Measurements from ENCODE around the gene DUSP8. TPM values are rescaled to one million over a fixed set of nuclear protein-coding genes. Genes with fewer than 3 reads are reported as not detected.

Gene DUSP8
- polyA plus RNA-seq, 2 of the 4 experiments (the other 2 are of a cell fraction) = 0.72 to 2.6 TPM

DNA sequence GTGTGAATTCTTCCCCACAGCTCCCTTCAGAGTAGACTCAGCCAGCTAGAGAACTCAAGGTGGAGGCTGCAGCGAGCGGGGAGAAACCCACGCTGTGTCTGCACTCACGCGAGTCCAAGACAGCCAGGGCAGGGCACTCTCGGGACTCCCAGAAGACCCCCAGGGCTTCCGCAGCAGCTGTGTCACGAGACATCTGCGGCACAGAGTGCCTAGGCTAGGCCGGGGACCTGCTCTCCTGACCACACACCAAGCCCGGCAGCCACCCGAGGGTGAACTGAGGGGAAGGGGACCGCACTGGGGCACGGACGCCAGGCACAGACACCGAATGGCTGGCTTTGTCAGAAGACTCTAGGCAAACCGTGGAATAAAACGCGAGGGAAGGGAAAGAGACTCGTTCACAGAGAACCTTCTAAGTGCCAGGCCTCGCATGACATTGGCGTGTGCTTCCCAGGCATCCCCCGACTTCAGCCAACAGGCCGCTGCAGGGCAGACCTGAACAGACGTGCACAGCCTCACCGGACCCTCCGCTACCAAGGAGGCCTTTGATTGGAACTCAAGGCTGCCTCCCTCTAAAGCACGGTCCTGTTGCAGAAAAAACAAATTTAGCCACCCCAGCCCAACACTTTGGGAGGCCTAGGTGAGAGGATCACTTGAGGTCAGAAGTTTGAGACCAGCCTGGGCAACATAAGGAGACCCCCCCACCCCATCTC is 67.3 kb downstream of the DUSP8 start:
- POLR2A ChIA-PET = no interaction called here
- ATAC-seq (no peak), FAIRE-seq (no peak), DNase-seq (ENCODE audit: low read depth in 1 of 2, low spot score in 1 of 2) (no peak)
- 94% methylated on average over 21 of the region's 28 CpGs for WGBS (ENCODE audit: missing lambda C conversion rate)
- no peak overlapping the region for H3K4me2 ChIP-seq
- no peaks in the 10 kb centered on the region for H3K9me3 ChIP-seq
- no peak overlapping the region for H3K4me3 ChIP-seq
- TF ChIP-seq NR3C1 (IDR thresholded peaks at IDR 0.05) = no peak
- no peak for TF ChIP-seq TFCP2L1 (CRISPR knock-in tag; IDR thresholded peaks at IDR 0.05)
- TF ChIP-seq, protein P1, sequence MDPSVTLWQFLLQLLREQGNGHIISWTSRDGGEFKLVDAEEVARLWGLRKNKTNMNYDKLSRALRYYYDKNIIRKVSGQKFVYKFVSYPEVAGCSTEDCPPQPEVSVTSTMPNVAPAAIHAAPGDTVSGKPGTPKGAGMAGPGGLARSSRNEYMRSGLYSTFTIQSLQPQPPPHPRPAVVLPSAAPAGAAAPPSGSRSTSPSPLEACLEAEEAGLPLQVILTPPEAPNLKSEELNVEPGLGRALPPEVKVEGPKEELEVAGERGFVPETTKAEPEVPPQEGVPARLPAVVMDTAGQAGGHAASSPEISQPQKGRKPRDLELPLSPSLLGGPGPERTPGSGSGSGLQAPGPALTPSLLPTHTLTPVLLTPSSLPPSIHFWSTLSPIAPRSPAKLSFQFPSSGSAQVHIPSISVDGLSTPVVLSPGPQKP (IDR thresholded peaks at IDR 0.05; ENCODE audit: low read depth, low read length) = no peak
- no peaks in the 10 kb centered on the region for H3K4me1 ChIP-seq
- CTCF ChIA-PET = interaction anchor here (1.0 to 4.3 kb wide), 5 partner anchors 10 to 39 kb away, joined by 3 to 21 read pairs (median 4); no protein-coding TSS in a partner anchor
- H3K27ac ChIP-seq = no peak overlapping the region

DNA sequence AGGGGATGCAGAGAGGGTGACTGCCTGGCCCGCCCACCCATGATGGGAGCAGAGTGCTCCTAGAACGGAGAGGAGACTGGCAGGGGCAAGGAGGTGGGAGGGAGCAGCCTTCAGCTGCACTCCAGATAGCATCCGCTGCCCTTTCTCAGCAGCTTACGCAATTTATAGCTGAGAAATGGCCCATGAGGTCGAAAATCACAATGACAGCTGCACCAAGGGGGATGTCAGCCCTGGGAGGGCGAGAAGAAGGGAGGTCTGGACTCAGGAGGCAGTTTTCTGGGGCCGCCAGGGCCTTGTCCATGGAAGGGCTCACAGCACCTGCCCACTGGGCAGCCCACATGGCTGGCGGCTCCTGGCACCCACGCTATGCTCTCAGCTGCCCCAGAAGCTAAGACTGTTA is 67.9 kb downstream of the DUSP8 start:
- Histone ChIP-seq H3K4me2 (no peak overlapping the region), H3K9me3 (no peaks in the 10 kb centered on the region), H3K4me3 (no peak overlapping the region), H3K27ac (no peak overlapping the region), H3K4me1 (no peaks in the 10 kb centered on the region)
- CTCF ChIA-PET = interaction anchor here (1.5 to 4.3 kb wide), 2 partner anchors 10 to 38 kb away, joined by 4 to 21 read pairs; no protein-coding TSS in a partner anchor
- 86% methylated on average over 9 of the region's 9 CpGs for WGBS (ENCODE audit: missing lambda C conversion rate)
- POLR2A ChIA-PET = no interaction called here
- TF ChIP-seq CEBPB (IDR thresholded peaks at IDR 0.05) (0 out of 4 replicates have a peak, but pooled peaks of 1 of the 2 experiments have one; percentile 18), CBX8 (IDR thresholded peaks at IDR 0.05) (no peak)
- TF ChIP-seq, protein P2, sequence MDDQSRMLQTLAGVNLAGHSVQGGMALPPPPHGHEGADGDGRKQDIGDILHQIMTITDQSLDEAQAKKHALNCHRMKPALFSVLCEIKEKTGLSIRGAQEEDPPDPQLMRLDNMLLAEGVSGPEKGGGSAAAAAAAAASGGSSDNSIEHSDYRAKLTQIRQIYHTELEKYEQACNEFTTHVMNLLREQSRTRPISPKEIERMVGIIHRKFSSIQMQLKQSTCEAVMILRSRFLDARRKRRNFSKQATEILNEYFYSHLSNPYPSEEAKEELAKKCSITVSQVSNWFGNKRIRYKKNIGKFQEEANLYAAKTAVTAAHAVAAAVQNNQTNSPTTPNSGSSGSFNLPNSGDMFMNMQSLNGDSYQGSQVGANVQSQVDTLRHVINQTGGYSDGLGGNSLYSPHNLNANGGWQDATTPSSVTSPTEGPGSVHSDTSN (IDR thresholded peaks at IDR 0.05) = no peak
- DNase-seq (ENCODE audit: low read depth in 1 of 2, low spot score in 1 of 2) (no peak), FAIRE-seq (no peak), ATAC-seq (no peak)

Other genes starting within 250 kb of the DUSP8 start
- gene BRSK2, start 182.3 kb downstream of the DUSP8 start, polyA plus RNA-seq (2011; rRNA removed) = 2.7 and 3.8 TPM in 2 replicates
- gene BRSK2, start 182.3 kb downstream of the DUSP8 start, polyA plus RNA-seq (2017; fragmentation: RNase III; extraction: RNeasy Plus Mini Kit Qiagen cat#74134 plus additional on column Dnase treatment) = 9.1 to 10.1 TPM (median 9.7 TPM) in 3 replicates
- 25.4 and 32.0 TPM in 2 replicates for gene MOB2, start 85.5 kb downstream of the DUSP8 start, polyA plus RNA-seq (2011; rRNA removed)
- gene MOB2, start 85.5 kb downstream of the DUSP8 start, polyA plus RNA-seq (2017; fragmentation: RNase III; extraction: RNeasy Plus Mini Kit Qiagen cat#74134 plus additional on column Dnase treatment) = 31.9 to 38.2 TPM (median 35.2 TPM) in 3 replicates
- not detected in 2 replicates for gene KRTAP5-1, start 13.0 kb upstream of the DUSP8 start, polyA plus RNA-seq (2011; rRNA removed)
- gene KRTAP5-1, start 13.0 kb upstream of the DUSP8 start, polyA plus RNA-seq (2017; fragmentation: RNase III; extraction: RNeasy Plus Mini Kit Qiagen cat#74134 plus additional on column Dnase treatment) = not detected in 3 replicates
- not detected in 2 replicates for gene KRTAP5-2, start 26.0 kb upstream of the DUSP8 start, polyA plus RNA-seq (2011; rRNA removed)
- not detected in 3 replicates for gene KRTAP5-2, start 26.0 kb upstream of the DUSP8 start, polyA plus RNA-seq (2017; fragmentation: RNase III; extraction: RNeasy Plus Mini Kit Qiagen cat#74134 plus additional on column Dnase treatment)
- not detected in 2 replicates for gene KRTAP5-3, start 36.2 kb upstream of the DUSP8 start, polyA plus RNA-seq (2011; rRNA removed)
- not detected in 3 replicates for gene KRTAP5-3, start 36.2 kb upstream of the DUSP8 start, polyA plus RNA-seq (2017; fragmentation: RNase III; extraction: RNeasy Plus Mini Kit Qiagen cat#74134 plus additional on column Dnase treatment)
- gene KRTAP5-4, start 49.9 kb upstream of the DUSP8 start, polyA plus RNA-seq (2011; rRNA removed) = not detected in 2 replicates
- gene KRTAP5-4, start 49.9 kb upstream of the DUSP8 start, polyA plus RNA-seq (2017; fragmentation: RNase III; extraction: RNeasy Plus Mini Kit Qiagen cat#74134 plus additional on column Dnase treatment) = not detected in 3 replicates
- not detected in 2 replicates for gene KRTAP5-5, start 57.5 kb upstream of the DUSP8 start, polyA plus RNA-seq (2011; rRNA removed)
- not detected in 3 replicates for gene KRTAP5-5, start 57.5 kb upstream of the DUSP8 start, polyA plus RNA-seq (2017; fragmentation: RNase III; extraction: RNeasy Plus Mini Kit Qiagen cat#74134 plus additional on column Dnase treatment)
- not detected in 2 replicates for gene KRTAP5-6, start 124.9 kb upstream of the DUSP8 start, polyA plus RNA-seq (2011; rRNA removed)
- gene KRTAP5-6, start 124.9 kb upstream of the DUSP8 start, polyA plus RNA-seq (2017; fragmentation: RNase III; extraction: RNeasy Plus Mini Kit Qiagen cat#74134 plus additional on column Dnase treatment) = not detected in 3 replicates
- gene IFITM10, start 178.3 kb upstream of the DUSP8 start, polyA plus RNA-seq (2011; rRNA removed) = 0.26 and 0.28 TPM in 2 replicates
- 0.55 to 0.78 TPM (median 0.67 TPM) in 3 replicates for gene IFITM10, start 178.3 kb upstream of the DUSP8 start, polyA plus RNA-seq (2017; fragmentation: RNase III; extraction: RNeasy Plus Mini Kit Qiagen cat#74134 plus additional on column Dnase treatment)
- 74.0 and 117 TPM in 2 replicates for gene CTSD, start 191.7 kb upstream of the DUSP8 start, polyA plus RNA-seq (2011; rRNA removed)
- 259 to 326 TPM (median 310 TPM) in 3 replicates for gene CTSD, start 191.7 kb upstream of the DUSP8 start, polyA plus RNA-seq (2017; fragmentation: RNase III; extraction: RNeasy Plus Mini Kit Qiagen cat#74134 plus additional on column Dnase treatment)

Measured in A549 (cell line).